SK-MEL-5 (cell line): ENCODE data around the gene PMM1. TPM values are rescaled to one million over a fixed set of nuclear protein-coding genes. Genes with fewer than 3 reads are reported as not detected.
"Not testable (repeated sequence)": the region's sequence is repeated elsewhere in the genome, so short reads cannot be mapped to it uniquely, and the experiment has no call there.

Experiments
- DNase-seq: peaks from one replicate; pipeline ENCODE4 v3.0.0-alpha.2; 2016; ENCODE audit warnings: low read depth, low spot score
- in situ Hi-C: cut with HindIII; loops from 2 replicates; pipeline ENCODE4 v1.10.0; 2016; ENCODE audit warnings: low sequenced_read_pairs, high pct_unique_total_duplicates, low pct_unique_long_range_greater_than_20kb
- polyA plus RNA-seq, 2 experiments: library from polyadenylated mRNA; depleted of rRNA; stranded (reverse); fragments of >200 nt; gene quantifications; 2 replicates each; pipeline ENCODE4 v1.2.3, GENCODE V29; 2015
- total RNA-seq: library from RNA; depleted of rRNA; stranded (reverse); fragments of >200 nt; shearing (Covaris generic); gene quantifications from 2 replicates; pipeline ENCODE4 v1.2.3, GENCODE V29; 2014; rRNA removed

The PMM1 gene
- total RNA-seq = 8.2 and 9.0 TPM in 2 replicates
- polyA plus RNA-seq (2015; cell fraction: cytosol; rRNA removed) = 39.9 and 40.2 TPM in 2 replicates
- 67.2 and 102 TPM in 2 replicates for polyA plus RNA-seq (2015; cell fraction: nucleus; rRNA removed)

DNA sequence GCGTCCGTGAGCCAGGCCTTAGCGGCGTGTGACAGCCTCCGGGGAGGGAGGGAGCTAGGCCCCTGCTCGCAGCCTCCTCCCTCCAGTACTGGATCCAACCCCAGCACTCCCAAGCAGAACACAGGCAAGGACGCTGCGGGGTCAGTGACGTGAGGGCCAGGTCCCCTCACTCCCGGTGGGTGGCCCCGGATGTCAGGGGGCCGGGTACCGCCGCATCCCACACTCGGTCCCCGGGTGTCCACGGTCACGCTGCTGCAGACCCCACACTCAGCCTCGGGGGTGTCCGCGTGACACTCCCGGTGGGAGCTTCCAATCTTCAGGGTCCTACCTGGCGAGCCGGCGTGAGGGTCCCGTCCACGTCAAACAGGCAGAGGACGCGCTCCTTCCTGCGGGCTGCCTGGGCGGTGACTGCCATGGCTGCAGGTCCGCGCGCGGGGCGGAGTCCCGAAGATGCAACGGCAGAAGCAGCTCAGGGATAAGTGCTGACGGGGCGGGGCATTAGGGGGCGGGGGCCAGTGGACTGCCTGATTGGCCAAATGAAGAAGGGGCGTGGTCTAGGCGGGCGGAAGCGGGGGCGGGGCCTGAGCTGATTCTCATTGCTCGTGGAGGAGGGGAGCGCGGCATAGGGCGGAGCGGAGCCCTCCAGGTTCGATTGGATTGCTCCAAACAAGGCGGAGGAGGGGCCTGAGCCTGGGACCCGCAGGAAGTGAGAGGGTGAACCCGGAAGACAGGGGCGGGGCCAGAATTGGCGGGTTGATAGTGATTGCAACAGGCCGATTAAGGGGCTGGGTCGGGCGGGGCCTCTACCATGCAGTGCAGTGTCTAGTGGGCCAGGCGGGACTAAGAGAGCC, at the start of gene PMM1:
Gene PMM1 (minus strand): TSS at position 450 of the 851 bp plus-strand sequence. CDS start 35 bp downstream, at position 415.
- in situ Hi-C loops = no loop called here
- peak; percentile 100 for DNase-seq

DNA sequence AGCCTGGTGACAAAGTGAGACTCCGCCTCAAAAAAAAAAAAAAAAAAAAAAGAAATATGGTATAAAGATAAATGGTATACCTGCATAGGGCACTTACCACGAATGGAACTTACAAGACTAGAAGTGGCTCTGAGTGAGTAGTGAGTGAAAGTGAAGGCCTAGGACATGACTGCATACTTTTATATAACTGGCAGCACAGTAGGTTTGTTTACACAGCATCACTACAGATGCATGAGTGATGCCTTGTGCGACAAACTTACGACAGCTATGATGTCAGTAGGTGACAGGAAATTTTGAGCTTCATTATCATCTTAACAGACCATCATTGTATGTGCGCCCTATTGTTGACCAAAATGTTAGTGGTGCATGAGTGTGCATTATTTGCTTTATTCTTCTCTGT, 49.1 kb upstream of the PMM1 start:
- no peak for DNase-seq
- in situ Hi-C loops = no loop called here

DNA sequence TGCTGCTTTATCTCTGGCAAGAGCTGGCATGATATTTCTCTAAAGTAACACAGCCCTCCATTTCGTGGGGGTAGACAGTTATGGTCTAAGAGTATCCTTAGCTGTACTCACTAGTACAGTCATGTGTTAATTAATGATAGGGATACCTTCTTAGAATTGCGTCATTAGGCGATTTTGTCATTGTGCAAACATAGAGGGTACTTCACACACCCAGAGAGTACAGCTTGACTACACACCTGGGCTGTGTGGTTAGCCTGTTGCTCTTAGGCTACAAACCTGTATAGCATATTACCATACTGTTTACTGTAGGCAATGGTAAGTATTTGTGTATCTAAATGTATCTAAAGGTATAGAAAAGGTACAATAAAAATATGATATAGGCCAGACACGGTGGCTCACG, 48.5 kb upstream of the PMM1 start:
- in situ Hi-C loops = no loop called here
- DNase-seq = no peak

DNA sequence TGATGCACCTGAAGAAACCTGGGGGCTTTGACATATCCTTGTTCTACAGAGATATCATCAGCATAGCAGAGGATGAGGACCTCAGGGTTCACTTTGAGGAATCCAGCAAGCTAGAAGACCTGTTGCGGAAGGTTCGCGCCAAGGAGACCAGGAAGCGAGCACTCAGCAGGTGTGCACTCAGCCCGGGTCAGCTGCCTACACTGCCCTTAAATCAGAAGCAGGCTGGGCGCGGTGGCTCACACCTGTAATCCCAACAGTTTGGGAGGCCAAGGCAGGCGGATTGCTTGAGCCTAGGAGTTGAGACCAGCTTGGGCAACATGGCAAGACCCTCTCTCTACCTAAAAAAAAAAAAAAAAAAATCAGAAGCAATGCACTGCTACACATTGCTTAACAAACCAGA, 48.0 kb upstream of the PMM1 start:
- DNase-seq, in situ Hi-C loops: not testable (repeated sequence)

DNA sequence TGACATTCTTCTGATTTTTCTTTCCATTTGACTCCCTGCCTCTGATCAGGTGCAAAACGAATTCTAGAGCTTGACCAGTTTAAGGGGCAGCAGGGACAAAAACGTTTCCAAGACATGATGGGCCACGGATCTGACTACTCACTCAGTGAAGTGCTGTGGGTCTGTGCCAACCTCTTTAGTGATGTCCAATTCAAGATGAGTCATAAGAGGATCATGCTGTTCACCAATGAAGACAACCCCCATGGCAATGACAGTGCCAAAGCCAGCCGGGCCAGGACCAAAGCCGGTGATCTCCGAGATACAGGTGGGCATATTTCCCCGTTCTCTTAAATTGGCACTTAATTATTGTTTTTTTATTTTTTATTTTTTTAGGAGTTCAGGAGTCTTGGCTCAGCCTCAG, 46.8 kb upstream of the PMM1 start:
- in situ Hi-C loops = no loop called here
- no peak for DNase-seq

DNA sequence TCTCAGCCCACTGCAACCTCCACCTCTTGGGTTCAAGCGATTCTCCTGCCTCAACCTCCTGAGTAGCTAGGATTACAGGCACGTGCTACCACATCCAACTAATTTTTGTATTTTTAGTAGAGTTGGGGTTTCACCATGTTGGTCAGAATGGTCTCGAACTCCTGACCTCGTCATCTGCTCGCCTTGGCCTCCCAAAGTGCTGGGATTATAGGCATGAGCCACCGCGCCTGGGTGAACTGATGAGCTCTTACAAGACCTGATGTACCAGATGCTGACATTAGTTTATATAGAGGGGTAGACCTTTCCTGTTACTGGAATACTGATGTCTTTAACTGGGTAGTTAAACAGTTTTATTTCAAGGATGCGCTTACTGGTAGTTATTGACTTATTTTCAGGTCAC, 45.0 kb upstream of the PMM1 start:
- in situ Hi-C loops, DNase-seq: not testable (repeated sequence)

DNA sequence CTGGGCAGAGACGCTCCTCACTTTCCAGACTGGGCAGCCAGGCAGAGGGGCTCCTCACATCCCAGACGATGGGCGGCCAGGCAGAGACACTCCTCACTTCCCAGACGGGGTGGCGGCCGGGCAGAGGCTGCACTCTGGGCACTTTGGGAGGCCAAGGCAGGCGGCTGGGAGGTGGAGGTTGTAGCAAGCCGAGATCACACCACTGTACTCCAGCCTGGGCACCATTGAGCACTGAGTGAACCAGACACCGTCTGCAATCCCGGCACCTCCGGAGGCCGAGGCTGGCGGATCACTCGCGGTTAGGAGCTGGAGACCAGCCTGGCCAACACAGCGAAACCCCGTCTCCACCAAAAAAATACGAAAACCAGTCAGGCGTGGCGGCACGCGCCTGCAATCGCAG, 42.0 kb upstream of the PMM1 start:
- DNase-seq, in situ Hi-C loops: not testable (repeated sequence)

DNA sequence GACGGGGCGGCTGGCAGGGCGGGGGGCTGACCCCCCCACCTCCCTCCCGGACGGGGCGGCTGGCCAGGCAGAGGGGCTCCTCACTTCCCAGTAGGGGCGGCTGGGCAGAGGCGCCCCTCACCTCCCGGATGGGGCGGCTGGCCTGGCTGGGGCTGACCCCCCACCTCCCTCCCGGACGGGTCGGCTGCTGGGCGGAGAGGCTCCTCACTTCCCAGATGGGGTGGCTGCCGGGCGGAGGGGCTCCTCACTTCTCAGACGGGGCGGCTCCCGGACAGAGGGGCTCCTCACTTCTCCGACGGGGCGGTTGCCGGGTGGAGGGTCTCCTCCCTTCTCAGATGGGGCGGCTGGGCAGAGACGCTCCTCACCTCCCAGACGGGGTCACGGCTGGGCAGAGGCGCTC, 41.5 kb upstream of the PMM1 start:
- in situ Hi-C loops, DNase-seq: not testable (repeated sequence)

DNA sequence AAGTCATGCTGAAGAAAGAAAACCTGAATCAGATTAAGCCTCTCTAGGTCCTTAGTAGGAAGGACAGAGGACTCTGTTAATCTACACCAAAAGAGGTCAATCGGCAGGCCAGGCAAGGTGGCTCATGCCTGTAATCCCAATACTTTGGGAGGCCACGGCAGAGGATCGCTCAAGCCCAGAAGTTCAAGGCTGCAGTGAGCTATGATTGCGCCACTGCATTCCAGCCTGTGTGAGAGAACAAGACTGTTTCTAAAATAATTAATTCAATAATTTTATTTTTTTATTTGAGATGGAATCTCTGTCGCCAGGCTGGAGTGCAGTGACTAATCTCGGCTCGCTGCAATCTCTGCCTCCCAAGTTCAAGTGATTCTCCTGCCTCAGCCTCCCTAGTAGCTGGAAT, 35.9 kb upstream of the PMM1 start:
- no peak for DNase-seq
- in situ Hi-C loops = no loop called here

DNA sequence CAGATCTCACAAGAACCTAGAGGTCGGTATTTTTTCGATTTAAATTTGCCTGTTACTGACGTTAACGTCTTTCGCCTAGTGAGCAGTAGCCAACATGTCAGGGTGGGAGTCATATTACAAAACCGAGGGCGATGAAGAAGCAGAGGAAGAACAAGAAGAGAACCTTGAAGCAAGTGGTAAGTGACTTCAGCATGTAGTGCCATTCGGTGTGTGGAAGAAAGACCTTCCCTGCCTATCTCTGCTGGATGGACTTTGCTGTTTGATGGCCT, 32.2 kb upstream of the PMM1 start:
- in situ Hi-C loops = no loop called here

DNA sequence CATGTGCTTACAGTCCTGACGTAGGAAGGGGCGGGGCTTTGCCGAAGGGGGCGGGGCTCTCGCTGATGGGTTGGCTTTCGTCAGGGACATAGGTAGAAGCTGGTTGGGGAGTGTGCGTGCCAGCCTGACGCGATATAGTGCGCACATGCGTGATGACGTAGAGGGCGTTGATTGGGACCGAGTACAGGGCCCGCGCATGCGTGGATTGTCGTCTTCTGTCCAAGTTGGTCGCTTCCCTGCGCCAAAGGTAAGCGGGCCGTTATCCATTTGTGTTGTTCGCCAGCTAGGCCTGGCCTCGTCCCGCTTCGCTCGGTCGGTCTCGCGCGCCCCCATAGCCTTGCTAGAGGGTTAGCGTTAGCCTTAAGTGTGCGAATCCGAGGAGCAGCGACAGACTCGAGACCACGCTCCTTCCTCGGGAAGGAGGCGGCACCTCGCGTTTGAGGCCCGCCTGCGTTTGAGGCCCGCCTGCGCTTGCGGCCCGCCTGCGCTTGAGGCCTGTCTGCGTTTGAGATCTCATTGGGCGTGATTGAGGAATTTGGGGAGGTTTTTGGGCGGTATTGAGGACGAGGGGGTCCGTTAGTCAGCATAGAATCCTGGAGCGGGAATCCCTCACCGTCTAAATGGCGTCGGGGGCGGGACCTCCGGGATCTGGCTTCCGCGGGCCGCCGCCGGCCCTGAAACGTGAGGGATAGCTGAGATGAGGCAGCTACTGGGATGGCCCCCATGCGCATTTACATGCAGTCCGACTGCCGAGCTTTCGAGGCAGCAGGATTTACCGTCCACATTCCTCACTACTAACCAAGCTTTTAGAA, 31.7 kb upstream of the PMM1 start, which contains the start of gene XRCC6:
Gene XRCC6 (plus strand): TSS at position 197 of the 812 bp plus-strand sequence. CDS start 710 bp downstream, outside the sequence.
- in situ Hi-C loops = no loop called here
- DNase-seq = peak; percentile 100

More for the DNA sequence above, 32.2 kb upstream of the PMM1 start:
- no peak for DNase-seq

DNA sequence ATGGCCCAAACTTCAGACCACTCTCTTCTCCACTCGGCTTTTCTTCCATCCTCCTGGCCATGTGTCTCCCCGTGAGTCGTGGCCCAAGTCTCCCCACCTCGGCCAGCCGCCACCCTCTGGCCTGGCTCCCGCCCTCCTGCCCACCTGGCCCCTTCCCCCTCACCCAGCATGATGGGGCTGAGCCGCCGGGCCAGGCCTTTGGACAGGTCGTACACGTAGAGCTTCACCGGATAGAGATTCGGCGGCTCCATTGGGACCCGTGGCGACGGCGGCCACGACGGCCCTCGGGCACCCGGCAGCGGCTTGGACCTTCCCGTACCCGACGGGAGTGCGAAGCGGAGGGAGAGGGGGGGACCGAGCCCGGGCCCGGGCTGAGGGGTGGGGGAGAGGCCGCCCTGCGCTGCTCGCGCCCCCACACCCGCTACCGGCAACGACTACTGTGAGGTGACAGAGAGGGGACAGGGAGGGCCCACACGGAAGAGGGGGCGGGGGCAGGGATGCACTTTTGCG, 31.0 kb upstream of the PMM1 start, which contains the start of gene DESI1:
Gene DESI1 (minus strand): TSS at position 455 of the 510 bp plus-strand sequence. CDS start 204 bp downstream, at position 251.
- no peak for DNase-seq
- in situ Hi-C loops = no loop called here

DNA sequence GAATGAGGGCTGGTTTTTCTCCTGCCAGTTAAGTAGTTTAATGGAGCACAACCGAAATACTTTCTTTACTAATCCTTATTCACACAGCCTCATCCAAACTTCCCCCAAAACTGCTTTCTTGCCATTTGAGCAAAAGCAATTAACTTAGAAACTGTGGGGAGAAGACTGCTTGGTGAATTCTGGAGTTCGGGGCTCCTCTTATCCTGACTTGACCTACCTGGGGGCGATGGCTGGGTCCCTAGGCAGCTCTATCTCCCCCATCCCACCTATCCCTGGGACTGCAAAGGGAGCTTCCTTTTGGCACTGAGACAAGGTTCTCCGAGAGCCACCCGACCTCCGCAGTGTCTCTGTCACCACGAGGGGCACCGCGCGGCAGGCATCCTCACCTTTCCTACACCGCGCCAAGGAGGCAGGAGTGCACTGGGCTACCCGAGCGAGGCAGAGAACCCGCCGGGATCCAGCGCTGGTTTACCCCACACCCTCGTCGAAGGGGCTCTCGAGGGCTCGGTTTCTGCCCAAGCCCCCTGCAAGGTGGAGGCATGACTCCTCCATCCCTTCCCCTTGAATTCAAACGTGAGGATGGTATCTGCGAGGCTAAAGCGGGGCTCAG, 30.4 kb upstream of the PMM1 start:
- in situ Hi-C loops = no loop called here
- peak; percentile 16 for DNase-seq

DNA sequence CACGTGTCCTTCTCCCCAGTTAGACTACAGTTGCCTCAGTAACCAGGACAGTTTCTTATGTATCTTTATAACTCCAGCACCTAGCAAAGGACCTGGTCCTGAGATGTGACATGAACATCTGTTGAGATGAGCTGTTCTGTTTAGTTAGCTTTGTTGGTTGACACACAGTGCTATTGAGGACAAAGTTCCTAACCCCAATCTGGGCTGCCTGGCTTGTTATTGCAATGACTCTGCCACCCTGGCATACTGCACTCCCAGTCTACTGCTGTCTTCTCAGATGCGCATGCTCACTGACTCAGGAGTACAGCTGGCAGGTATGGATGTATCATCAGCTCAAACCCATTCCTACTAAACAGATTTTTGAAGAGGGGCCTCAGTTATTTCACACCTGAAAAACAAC, 23.8 kb upstream of the PMM1 start:
- in situ Hi-C loops = no loop called here
- DNase-seq = no peak

DNA sequence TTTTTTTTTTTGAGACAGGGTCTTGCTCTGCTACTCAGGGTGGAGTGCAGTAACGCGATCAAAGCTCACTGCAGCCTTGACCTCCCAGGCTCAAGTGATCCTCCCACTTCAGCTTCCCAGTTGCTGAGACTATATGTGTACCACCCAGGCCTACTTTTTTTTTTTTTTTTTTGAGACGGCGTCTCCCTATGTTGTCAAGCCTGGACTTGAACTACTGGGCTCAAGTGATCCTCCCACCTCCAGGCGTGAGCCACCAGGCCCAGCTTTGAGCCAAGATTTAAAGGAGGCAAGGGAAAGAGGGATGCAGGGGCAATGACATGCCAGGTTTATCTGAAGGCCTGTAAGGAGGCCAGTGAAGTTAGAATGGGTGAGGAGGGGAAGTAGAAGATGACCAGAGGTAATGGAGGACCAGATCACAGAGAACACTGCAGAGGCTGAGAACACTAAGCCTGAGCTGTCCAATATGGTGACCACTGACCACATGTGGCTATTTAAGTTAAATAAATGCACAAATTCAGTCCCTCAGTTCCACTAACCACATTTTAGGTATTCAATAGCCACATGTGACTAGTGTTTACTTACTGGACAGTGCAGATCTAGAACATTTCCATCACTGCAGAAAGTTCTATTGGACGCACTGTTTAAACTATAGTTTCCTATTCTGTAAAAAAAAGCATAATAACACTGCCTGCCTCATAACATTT, 23.1 kb upstream of the PMM1 start:
- in situ Hi-C loops = no loop called here

DNA sequence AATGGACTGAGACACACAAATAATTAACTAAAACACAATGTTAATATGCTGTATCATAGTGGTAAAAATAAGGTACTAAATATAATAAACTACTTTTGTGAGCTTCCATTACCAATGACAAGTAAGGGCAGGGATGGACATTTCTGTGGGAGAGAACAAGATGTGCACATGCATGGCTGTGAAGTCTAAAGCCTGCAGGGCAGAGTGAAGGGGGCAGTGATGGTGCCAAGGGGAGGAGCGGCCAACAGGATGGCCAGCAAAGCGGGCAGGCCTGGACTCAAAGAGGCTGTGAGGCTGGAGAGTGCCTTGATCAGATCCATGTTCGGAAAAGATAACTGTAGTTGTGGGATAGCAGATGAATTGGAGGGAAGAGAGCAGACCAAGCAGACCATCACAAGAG, 18.7 kb upstream of the PMM1 start:
- no peak for DNase-seq
- in situ Hi-C loops = no loop called here

More for the DNA sequence above, 23.1 kb upstream of the PMM1 start:
- no peak for DNase-seq

DNA sequence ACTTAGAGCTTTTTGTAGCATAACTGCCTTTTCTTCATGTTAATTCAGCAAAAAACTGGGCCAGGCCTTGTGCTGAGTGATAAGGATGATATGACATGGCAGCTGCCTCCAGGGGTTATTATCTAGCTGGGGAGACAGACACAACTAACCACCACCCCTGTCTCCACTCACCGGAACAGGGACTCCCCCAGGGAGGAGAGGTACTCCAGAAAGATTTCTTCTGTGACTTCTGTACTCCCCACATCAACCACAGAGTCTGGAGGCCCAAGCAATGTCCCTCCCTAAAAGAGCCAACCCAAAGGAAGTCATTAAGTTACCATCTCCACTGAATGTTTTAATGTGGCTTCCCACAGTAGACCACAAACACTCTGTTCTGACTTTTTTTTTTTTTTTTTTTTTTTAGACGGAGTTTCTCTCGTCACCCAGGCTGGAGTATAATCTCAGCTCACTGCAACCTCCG, 14.3 kb upstream of the PMM1 start:
- no peak for DNase-seq
- in situ Hi-C loops = no loop called here
